ENCODE results near the gene TALDO1.

Gene TALDO1

GRCh38 chr11:786235-787083 lies 39.2 kb downstream of the TALDO1 start:
- no peak for DNase-seq (ENCODE audit: extremely low read depth in 1 of 2, low read depth in 1 of 2)

- DNase-seq (ENCODE audit: extremely low read depth in 1 of 2, low read depth in 1 of 2) = no peak
These were observed 39.9 kb downstream of the TALDO1 start for GRCh38 chr11:787084-787675.

GRCh38 chr11:788009-788640 lies 40.9 kb downstream of the TALDO1 start:
- DNase-seq (ENCODE audit: extremely low read depth in 1 of 2, low read depth in 1 of 2) = no peak

GRCh38 chr11:788953-789940 lies 42.0 kb downstream of the TALDO1 start:
- no peak for DNase-seq (ENCODE audit: extremely low read depth in 1 of 2, low read depth in 1 of 2)

- DNase-seq (ENCODE audit: extremely low read depth in 1 of 2, low read depth in 1 of 2) = no peak
These were observed 42.7 kb downstream of the TALDO1 start, which contains the start of gene CEND1 for GRCh38 chr11:789943-790342. CEND1 (minus strand) TSS chr11:790090; CDS start chr11:788576, 1,514 bp downstream.

GRCh38 chr11:790721-791564 lies 43.7 kb downstream of the TALDO1 start:
- no peak for DNase-seq (ENCODE audit: extremely low read depth in 1 of 2, low read depth in 1 of 2)

GRCh38 chr11:791658-792534 lies 44.6 kb downstream of the TALDO1 start:
- no peak for DNase-seq (ENCODE audit: extremely low read depth in 1 of 2, low read depth in 1 of 2)

GRCh38 chr11:792535-792821 lies 45.2 kb downstream of the TALDO1 start:
- no peak for DNase-seq (ENCODE audit: extremely low read depth in 1 of 2, low read depth in 1 of 2)

- no peak for DNase-seq (ENCODE audit: extremely low read depth in 1 of 2, low read depth in 1 of 2)
These were observed 45.6 kb downstream of the TALDO1 start for GRCh38 chr11:792873-793272.

GRCh38 chr11:793556-793955 lies 46.3 kb downstream of the TALDO1 start:
- DNase-seq (ENCODE audit: extremely low read depth in 1 of 2, low read depth in 1 of 2) = no peak

GRCh38 chr11:794013-794765 lies 46.9 kb downstream of the TALDO1 start:
- DNase-seq (ENCODE audit: extremely low read depth in 1 of 2, low read depth in 1 of 2) = no peak

GRCh38 chr11:794766-795633 lies 47.7 kb downstream of the TALDO1 start:
- DNase-seq (ENCODE audit: extremely low read depth in 1 of 2, low read depth in 1 of 2) = no peak

GRCh38 chr11:795634-796564 lies 48.6 kb downstream of the TALDO1 start:
- DNase-seq (ENCODE audit: extremely low read depth in 1 of 2, low read depth in 1 of 2) = peak; percentile 75 to 89

GRCh38 chr11:796565-797295 lies 49.5 kb downstream of the TALDO1 start:
- no peak for DNase-seq (ENCODE audit: extremely low read depth in 1 of 2, low read depth in 1 of 2)

GRCh38 chr11:797296-798092 lies 50.2 kb downstream of the TALDO1 start:
- DNase-seq (ENCODE audit: extremely low read depth in 1 of 2, low read depth in 1 of 2) = peak; percentile 69 to 82

Data from stimulated activated CD8-positive, alpha-beta memory T cell treated with anti-CD3 and anti-CD28 coated beads, Interleukin-7, amount 100 ng/mL, for 48 hours (primary cell).